GM19238 (cell line): ENCODE measurements around the gene STING1.
"Not testable (repeated sequence)": the region's sequence is repeated elsewhere in the genome, so short reads cannot be mapped to it uniquely, and the experiment has no call there.

Experiments
- DNase-seq: peaks from one replicate; pipeline ENCODE4 v3.0.0; 2011; ENCODE audit warnings: low spot score; ENCODE audit not compliant: insufficient read length

The STING1 gene

DNA sequence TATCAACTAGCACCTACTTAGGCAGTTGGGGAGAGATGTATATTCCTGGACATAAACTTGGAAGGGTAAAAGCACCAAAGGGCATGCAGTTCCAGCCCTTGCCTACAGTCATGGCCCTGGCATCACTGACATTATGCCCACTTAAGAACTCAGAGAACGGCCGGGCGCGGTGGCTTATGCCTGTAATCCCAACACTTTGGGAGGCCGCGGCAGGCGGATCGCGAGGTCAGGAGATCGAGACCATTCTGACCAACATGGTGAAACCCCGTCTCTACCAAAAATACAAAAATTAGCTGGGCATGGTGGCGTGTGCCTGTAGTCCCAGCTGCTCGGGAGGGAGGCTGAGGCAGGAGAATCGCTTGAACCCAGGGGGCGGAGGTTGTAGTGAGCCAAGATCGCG is 42.1 kb downstream of the STING1 start:
- DNase-seq: not testable (repeated sequence)

DNA sequence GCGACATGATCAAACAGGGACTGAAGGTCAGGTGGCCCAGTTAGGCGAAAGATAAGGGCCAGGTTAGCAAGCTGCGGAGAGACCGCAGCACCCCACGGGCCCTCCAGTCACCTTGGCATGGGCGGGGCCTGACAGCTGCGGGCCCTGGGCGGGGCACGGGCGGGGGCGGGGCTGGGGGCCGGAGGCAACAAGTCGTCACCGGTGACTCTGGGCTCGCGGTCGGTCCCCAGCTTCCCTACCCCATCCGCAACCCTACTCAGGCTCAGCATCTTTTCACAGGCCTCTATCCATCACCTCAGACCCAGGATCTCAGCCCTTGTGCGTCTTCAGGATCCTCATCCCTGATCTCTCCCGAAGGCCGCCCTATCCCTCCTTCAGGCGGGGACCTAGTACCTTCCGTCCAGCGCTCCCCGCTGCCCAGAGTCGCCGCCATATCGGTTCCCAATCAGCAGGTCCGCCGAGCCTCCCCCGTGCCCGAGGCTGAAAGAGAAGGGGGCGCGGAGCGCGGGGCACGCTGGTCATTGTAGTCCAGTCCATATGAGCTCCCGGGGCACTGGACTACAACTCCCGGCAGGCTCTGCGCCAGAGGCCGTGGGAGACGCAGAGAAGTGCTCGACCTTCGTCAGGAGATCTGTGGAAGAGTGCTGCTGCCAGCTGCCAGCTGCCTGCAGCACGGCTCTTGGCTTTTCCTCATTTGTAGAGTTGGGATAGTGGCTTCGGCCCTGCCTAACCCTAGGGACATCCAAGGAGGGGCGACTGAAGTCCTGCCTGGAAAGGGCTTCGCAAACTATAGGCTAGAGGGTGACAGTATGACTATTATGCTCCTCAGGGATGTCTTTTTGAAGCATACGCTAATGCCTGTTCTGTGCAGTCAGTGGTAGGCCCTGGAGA is 43.3 kb downstream of the STING1 start, which contains the start of gene DNAJC18:
Gene DNAJC18 (minus strand): TSS at position 513 of the 891 bp plus-strand sequence. CDS start 80 bp downstream, at position 433.
- peak; percentile 84 for DNase-seq

DNA sequence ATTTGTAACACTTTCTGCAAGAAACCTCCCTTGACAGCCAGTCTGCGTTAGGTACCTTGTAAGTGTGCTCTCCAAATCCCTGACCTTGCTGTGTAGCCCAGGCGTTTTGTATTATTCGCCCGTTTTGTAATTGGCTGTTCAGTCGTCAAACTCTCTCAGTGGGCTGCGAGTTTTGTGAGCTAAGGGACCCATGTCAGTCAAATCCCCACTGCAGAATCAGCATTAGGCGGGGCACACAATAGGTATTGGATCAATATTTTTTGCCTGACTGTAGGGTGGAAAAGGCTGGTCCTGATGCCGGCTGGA is 43.9 kb downstream of the STING1 start:
- no peak for DNase-seq

DNA sequence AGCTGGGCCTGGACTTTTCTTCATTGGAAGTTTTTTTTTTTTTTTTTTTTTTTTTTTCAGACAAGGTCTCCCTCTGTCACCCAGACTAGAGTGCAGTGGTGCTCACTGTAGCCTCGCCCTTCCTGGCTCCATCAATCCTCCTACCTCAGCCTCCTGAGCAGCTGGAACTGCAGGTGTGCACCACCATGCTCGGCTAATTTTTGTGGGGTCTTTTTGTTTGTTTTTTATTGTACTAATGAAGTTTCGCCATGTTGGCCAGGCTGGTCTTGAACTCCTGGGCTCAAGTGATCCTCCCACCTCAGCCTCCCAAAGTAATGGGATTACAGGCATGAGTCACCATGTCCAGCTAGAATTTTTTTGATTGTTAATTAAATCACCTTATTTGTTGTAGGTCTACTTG is 46.9 kb downstream of the STING1 start:
- no peak for DNase-seq

DNA sequence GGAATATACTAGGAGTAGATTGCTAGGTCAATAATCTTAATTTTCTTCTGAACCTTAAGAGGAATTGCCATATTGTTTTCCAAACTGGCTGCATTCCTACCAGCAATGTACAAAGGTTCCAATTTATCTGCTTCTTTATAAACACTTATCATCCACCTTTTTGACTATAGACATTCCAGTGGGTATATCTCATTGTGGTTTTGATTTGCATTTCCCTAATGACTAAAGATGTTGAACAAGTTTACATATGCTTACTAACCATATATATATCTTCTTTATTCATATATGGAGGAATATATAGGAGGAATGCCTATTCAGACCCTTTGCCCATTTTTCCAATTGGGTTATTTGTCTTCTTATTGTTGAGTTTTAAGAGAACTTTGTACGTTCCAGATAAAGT is 50.9 kb downstream of the STING1 start:
- no peak for DNase-seq

DNA sequence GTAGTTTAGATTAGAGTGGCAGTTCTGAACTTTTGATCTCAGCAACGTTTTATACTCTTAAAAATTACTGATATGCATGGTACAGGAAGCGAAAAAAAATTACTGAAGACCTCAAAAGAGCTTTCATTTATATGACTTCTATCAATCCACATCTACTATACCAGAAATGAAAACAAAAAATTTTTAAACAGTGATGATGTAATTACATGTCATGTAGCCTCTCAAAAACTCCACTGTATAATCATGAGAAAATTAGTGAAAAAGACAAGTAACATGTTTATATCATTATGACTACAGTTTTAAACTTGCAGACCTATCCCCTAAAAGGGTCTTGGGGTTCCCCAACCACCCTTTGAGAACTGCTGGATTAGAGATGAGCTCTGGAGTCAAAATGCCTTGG is 52.5 kb downstream of the STING1 start:
- DNase-seq: no peak

DNA sequence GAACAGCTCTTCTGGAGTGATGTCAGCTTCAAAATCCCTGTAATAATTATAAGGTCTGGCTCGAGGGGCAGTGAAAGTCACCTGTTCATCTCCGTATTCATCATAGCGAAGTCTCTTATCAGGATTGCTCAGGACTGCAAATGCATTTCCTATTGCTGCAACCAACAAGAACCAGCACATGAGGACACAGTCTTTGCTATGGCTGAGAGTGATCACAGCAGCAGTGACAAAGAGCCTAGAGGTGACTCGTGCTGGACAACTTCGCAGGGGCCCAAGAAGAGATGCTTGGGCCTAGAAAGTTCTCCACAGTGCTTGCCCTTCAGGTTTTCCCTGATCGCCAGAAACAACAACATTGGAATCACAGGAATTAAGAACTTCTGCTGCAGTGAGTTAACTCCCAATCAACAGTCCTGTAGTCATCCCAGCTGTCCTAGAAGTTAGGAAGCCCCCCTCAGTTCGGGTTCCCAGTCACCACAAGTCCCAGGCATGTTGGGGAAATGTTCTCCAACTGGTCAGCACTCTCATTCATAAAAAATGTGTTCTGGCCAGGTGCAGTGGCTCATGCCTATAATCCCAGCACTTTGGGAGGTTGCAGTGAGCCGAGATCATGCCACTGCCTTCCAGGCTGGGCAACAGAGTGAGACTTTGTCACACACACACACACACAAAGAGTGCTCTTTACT is 56.2 kb downstream of the STING1 start:
- DNase-seq: no peak
